SK-N-SH treated with all-trans-retinoic acid at 6 μM for 48 hours (cell line): ENCODE results near the gene CDH24.

ENCODE experiments used
- ATAC-seq: fragments of 200-7000 bp; cut with Tn5 transposase; 3 replicates; pipeline ENCODE4 v1.9.1; 2020; ENCODE audit warnings: mild to moderate bottlenecking, moderate library complexity
- ARNTL ChIP-seq: fragments of 450-650 bp; formaldehyde crosslinking; IDR thresholded peaks from 2 replicates; pipeline ENCODE4 v1.5.0; 2020; ENCODE audit warnings: low read depth, mild to moderate bottlenecking, moderate library complexity, borderline replicate concordance
- BACH2 ChIP-seq: fragments of 250-450 bp; sonication (Bioruptor Pico); IDR thresholded peaks from 2 replicates; pipeline ENCODE4 v1.9.0; 2021; ENCODE audit warnings: mild to moderate bottlenecking, borderline replicate concordance
- CSDC2 ChIP-seq: fragments of 250-450 bp; sonication (Bioruptor Pico); IDR thresholded peaks from 2 replicates; pipeline ENCODE4 v1.5.0; 2020; ENCODE audit warnings: mild to moderate bottlenecking, moderate library complexity
- CSRNP3 ChIP-seq: fragments of 250-450 bp; sonication (Bioruptor Pico); IDR thresholded peaks from 2 replicates; pipeline ENCODE4 v1.5.1; 2021; ENCODE audit warnings: mild to moderate bottlenecking, moderate library complexity
- ESRRG ChIP-seq: fragments of 250-450 bp; sonication (Bioruptor Pico); IDR thresholded peaks from 2 replicates; pipeline ENCODE4 v1.6.1; 2021; ENCODE audit warnings: mild to moderate bottlenecking
- ISL1 ChIP-seq: fragments of 250-450 bp; sonication (Bioruptor Pico); IDR thresholded peaks from 2 replicates; pipeline ENCODE4 v2.1.2; 2022; ENCODE audit warnings: mild to moderate bottlenecking, moderate library complexity
- OSR1 ChIP-seq: fragments of 250-450 bp; sonication (Bioruptor Pico); IDR thresholded peaks from 2 replicates; pipeline ENCODE4 v1.8.0; 2022; ENCODE audit warnings: moderate library complexity, mild to moderate bottlenecking, inconsistent platforms
- RARB ChIP-seq: fragments of 250-450 bp; sonication (Bioruptor Pico); IDR thresholded peaks from 2 replicates; pipeline ENCODE4 v1.8.0; 2021; ENCODE audit warnings: mild to moderate bottlenecking, moderate library complexity
- SNAI2 ChIP-seq: fragments of 250-450 bp; sonication (Bioruptor Pico); IDR thresholded peaks from 2 replicates; pipeline ENCODE4 v1.5.0; 2020; ENCODE audit warnings: mild to moderate bottlenecking, moderate library complexity
- TCF4 ChIP-seq: fragments of 250-450 bp; sonication (Bioruptor Pico); IDR thresholded peaks from 2 replicates; pipeline ENCODE4 v1.8.0; 2021; ENCODE audit warnings: mild to moderate bottlenecking, moderate library complexity, borderline replicate concordance
- TOX ChIP-seq: fragments of 250-450 bp; sonication (Bioruptor Pico); IDR thresholded peaks from 2 replicates; pipeline ENCODE4 v1.8.0; 2021; ENCODE audit warnings: mild to moderate bottlenecking, moderate library complexity, borderline replicate concordance
- ZC3H10 ChIP-seq: fragments of 250-450 bp; sonication (Bioruptor Pico); IDR thresholded peaks from 2 replicates; pipeline ENCODE4 v1.5.1; 2021; ENCODE audit warnings: mild to moderate bottlenecking, moderate library complexity
- ZFP3 ChIP-seq: fragments of 250-450 bp; sonication (Bioruptor Pico); IDR thresholded peaks from 2 replicates; pipeline ENCODE4 v1.5.0; 2020; ENCODE audit warnings: mild to moderate bottlenecking, moderate library complexity
- ZFP30 ChIP-seq: fragments of 450-650 bp; formaldehyde crosslinking; IDR thresholded peaks from 2 replicates; pipeline ENCODE4 v1.5.0; 2022; ENCODE audit warnings: mild to moderate bottlenecking, moderate library complexity
- ZNF565 ChIP-seq: fragments of 450-650 bp; formaldehyde crosslinking; conservative IDR thresholded peaks from 2 replicates; pipeline ENCODE4 v1.5.0; 2020; ENCODE audit warnings: low read depth, mild to moderate bottlenecking, moderate library complexity
- ZNF70 ChIP-seq: fragments of 450-650 bp; formaldehyde crosslinking; IDR thresholded peaks from 2 replicates; pipeline ENCODE4 v1.5.0; 2020; ENCODE audit warnings: mild to moderate bottlenecking, moderate library complexity
- ZNF8 ChIP-seq: fragments of 450-650 bp; formaldehyde crosslinking; IDR thresholded peaks from 2 replicates; pipeline ENCODE4 v1.5.0; 2020; ENCODE audit warnings: mild to moderate bottlenecking, moderate library complexity
- TF ChIP-seq, protein P1 (sequence below): fragments of 250-450 bp; sonication (Bioruptor Pico); IDR thresholded peaks from 2 replicates; pipeline ENCODE4 v1.5.0; 2020; ENCODE audit warnings: mild to moderate bottlenecking, moderate library complexity
- TF ChIP-seq, protein P2 (sequence below): fragments of 250-450 bp; sonication (Bioruptor Pico); IDR thresholded peaks from 2 replicates; pipeline ENCODE4 v1.5.1; 2020; ENCODE audit warnings: low read depth, mild to moderate bottlenecking, moderate library complexity
- TF ChIP-seq, protein P3 (sequence below): fragments of 250-450 bp; sonication (Bioruptor Pico); IDR thresholded peaks from 2 replicates; pipeline ENCODE4 v1.8.0; 2021; ENCODE audit warnings: low read depth, mild to moderate bottlenecking, moderate library complexity, borderline replicate concordance

Gene CDH24

GRCh38 chr14:23052182-23052623 lies 5.1 kb downstream of the CDH24 start:
- ATAC-seq = no peak
- no peak for TF ChIP-seq ZNF565 (CRISPR knock-in tag)
- TF ChIP-seq, protein P1, sequence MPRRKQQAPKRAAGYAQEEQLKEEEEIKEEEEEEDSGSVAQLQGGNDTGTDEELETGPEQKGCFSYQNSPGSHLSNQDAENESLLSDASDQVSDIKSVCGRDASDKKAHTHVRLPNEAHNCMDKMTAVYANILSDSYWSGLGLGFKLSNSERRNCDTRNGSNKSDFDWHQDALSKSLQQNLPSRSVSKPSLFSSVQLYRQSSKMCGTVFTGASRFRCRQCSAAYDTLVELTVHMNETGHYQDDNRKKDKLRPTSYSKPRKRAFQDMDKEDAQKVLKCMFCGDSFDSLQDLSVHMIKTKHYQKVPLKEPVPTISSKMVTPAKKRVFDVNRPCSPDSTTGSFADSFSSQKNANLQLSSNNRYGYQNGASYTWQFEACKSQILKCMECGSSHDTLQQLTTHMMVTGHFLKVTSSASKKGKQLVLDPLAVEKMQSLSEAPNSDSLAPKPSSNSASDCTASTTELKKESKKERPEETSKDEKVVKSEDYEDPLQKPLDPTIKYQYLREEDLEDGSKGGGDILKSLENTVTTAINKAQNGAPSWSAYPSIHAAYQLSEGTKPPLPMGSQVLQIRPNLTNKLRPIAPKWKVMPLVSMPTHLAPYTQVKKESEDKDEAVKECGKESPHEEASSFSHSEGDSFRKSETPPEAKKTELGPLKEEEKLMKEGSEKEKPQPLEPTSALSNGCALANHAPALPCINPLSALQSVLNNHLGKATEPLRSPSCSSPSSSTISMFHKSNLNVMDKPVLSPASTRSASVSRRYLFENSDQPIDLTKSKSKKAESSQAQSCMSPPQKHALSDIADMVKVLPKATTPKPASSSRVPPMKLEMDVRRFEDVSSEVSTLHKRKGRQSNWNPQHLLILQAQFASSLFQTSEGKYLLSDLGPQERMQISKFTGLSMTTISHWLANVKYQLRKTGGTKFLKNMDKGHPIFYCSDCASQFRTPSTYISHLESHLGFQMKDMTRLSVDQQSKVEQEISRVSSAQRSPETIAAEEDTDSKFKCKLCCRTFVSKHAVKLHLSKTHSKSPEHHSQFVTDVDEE (CRISPR knock-in tag) = no peak
- no peak for TF ChIP-seq SNAI2 (CRISPR knock-in tag)
- TF ChIP-seq, protein P2, sequence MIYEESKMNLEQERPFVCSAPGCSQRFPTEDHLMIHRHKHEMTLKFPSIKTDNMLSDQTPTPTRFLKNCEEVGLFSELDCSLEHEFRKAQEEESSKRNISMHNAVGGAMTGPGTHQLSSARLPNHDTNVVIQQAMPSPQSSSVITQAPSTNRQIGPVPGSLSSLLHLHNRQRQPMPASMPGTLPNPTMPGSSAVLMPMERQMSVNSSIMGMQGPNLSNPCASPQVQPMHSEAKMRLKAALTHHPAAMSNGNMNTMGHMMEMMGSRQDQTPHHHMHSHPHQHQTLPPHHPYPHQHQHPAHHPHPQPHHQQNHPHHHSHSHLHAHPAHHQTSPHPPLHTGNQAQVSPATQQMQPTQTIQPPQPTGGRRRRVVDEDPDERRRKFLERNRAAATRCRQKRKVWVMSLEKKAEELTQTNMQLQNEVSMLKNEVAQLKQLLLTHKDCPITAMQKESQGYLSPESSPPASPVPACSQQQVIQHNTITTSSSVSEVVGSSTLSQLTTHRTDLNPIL (CRISPR knock-in tag) = no peak
- TF ChIP-seq CSRNP3 (CRISPR knock-in tag) = no peak
- TF ChIP-seq ZFP30 (CRISPR knock-in tag) = no peak
- TF ChIP-seq ZNF70 (CRISPR knock-in tag) = no peak
- TF ChIP-seq ESRRG (CRISPR knock-in tag) = no peak
- TF ChIP-seq ISL1 (CRISPR knock-in tag) = no peak
- TF ChIP-seq ZNF8 (CRISPR knock-in tag) = no peak
- no peak for TF ChIP-seq ARNTL (CRISPR knock-in tag)
- no peak for TF ChIP-seq CSDC2 (CRISPR knock-in tag)

DNA sequence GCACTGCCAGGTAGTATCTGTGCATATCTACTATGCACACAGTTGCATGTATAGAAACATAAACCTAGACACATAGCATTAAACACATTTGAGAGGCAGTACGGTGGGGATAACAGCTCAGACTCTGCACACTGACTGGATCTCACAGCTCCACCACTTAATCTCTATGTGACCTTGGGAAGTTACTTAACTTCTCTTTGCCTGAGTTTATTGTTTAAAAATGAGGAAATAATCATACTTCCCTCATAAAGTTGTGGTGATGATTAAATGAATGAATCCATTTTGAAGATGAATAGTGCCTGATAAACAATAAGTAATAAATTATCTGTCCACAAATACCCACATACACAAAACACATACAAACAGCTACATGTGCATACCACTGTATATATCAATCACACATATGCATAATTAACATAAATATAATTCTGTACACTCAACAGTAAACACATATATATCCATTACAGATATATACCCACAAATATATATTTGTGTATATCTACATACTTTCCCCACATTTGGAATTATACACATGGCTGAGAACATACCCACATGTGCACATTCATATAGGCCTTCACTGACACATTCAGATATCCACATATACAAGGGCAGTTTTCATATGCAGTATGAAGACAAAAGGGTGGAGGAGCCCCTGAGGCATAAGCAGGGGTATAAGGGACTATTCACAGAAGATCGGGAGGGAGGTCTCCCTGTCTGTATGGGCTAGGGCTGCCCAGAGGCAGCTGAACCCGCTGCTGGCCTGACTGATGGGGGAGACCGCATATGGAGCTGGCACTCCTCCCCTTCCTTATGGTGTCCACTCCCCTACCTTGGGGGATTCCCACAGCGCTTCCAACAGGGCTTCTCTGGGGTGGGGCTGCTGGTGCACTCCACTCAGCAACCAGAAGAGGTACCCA lies 5.9 kb downstream of the CDH24 start:
- TF ChIP-seq ESRRG (CRISPR knock-in tag) = no peak
- TF ChIP-seq BACH2 (CRISPR knock-in tag) = no peak
- no peak for TF ChIP-seq CSRNP3 (CRISPR knock-in tag)
- no peak for TF ChIP-seq OSR1 (CRISPR knock-in tag)
- TF ChIP-seq, protein P2 (CRISPR knock-in tag) = no peak
- no peak for TF ChIP-seq ZNF565 (CRISPR knock-in tag)
- TF ChIP-seq ZNF8 (CRISPR knock-in tag) = no peak
- no peak for TF ChIP-seq ZFP3 (CRISPR knock-in tag)
- no peak for TF ChIP-seq TCF4
- no peak for ATAC-seq

- no peak for ATAC-seq
- TF ChIP-seq, protein P1 (CRISPR knock-in tag) = no peak
- TF ChIP-seq, protein P3, sequence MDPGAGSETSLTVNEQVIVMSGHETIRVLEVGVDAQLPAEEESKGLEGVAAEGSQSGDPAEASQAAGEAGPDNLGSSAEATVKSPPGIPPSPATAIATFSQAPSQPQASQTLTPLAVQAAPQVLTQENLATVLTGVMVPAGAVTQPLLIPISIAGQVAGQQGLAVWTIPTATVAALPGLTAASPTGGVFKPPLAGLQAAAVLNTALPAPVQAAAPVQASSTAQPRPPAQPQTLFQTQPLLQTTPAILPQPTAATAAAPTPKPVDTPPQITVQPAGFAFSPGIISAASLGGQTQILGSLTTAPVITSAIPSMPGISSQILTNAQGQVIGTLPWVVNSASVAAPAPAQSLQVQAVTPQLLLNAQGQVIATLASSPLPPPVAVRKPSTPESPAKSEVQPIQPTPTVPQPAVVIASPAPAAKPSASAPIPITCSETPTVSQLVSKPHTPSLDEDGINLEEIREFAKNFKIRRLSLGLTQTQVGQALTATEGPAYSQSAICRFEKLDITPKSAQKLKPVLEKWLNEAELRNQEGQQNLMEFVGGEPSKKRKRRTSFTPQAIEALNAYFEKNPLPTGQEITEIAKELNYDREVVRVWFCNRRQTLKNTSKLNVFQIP (CRISPR knock-in tag) = no peak
- TF ChIP-seq ZC3H10 (CRISPR knock-in tag) (no peak), RARB (CRISPR knock-in tag) (no peak), CSDC2 (CRISPR knock-in tag) (no peak), TOX (CRISPR knock-in tag) (no peak), TCF4 (no peak), BACH2 (CRISPR knock-in tag) (no peak), ZNF70 (CRISPR knock-in tag) (no peak)
Measured at GRCh38 chr14:23049011-23049410, 8.3 kb downstream of the CDH24 start.
